PC-3 (cell line): ENCODE measurements around the gene FOXP1. TPM values are rescaled to one million over a fixed set of nuclear protein-coding genes. Genes with fewer than 3 reads are reported as not detected.

Experiments
- ATAC-seq: fragments of 200-7000 bp; cut with Tn5 transposase; 2 replicates; pipeline ENCODE4 v1.9.1; 2020; ENCODE audit warnings: mild to moderate bottlenecking, moderate library complexity
- BruUV-seq: library from RNA; stranded (reverse); fragments of 400-500 nt; replicated peaks from 2 replicates; lab custom pipeline; 2021; lab: Mats Ljungman, UMichigan
- CTCF ChIA-PET: fragments of 300-600 bp; sonication (Branson Sonifier 250); formaldehyde crosslinking; loops from one replicate; lab custom pipeline; 2022; ENCODE audit warnings: antibody characterized with exemption; lab: Charles Lee
- POLR2A ChIA-PET: fragments of 300-600 bp; sonication (Branson Sonifier 250); formaldehyde crosslinking; loops from one replicate; lab custom pipeline; 2022; ENCODE audit warnings: antibody characterized with exemption; ENCODE audit not compliant: unreplicated experiment; lab: Charles Lee
- DNase-seq: peaks from one replicate; pipeline ENCODE4 v3.0.0-alpha.2; 2015
- H2AFZ ChIP-seq: fragments of 300-600 bp; sonication (generic); 2 replicates; pipeline ENCODE4 v1.6.0; 2016; ENCODE audit warnings: antibody characterized with exemption, low read length
- H3F3A ChIP-seq: fragments of 300-600 bp; sonication (generic); one replicate; pipeline ENCODE4 v1.6.0; 2017; ENCODE audit warnings: antibody characterized with exemption, low read length, control low read depth, mild to moderate bottlenecking; ENCODE audit not compliant: unreplicated experiment
- H3K27ac ChIP-seq: fragments of 300-600 bp; sonication (generic); 2 replicates; pipeline ENCODE4 v1.5.1; 2016; ENCODE audit warnings: mild to moderate bottlenecking, low read length
- H3K27me3 ChIP-seq: fragments of 300-600 bp; sonication (generic); 2 replicates; pipeline ENCODE4 v1.6.1; 2016; ENCODE audit warnings: low read length, mixed read lengths
- H3K36me3 ChIP-seq: fragments of 300-600 bp; sonication (generic); 2 replicates; pipeline ENCODE4 v1.6.1; 2016; ENCODE audit warnings: low read depth, mixed run types, low read length, mixed read lengths
- H3K4me1 ChIP-seq: fragments of 300-600 bp; sonication (generic); 2 replicates; pipeline ENCODE4 v1.5.1; 2016; ENCODE audit warnings: low read length; ENCODE audit not compliant: insufficient read depth
- H3K4me2 ChIP-seq: fragments of 300-600 bp; sonication (generic); 2 replicates; pipeline ENCODE4 v1.6.0; 2016; ENCODE audit warnings: low read length
- H3K4me3 ChIP-seq: fragments of 300-600 bp; sonication (generic); 2 replicates; pipeline ENCODE4 v1.5.1; 2016; ENCODE audit warnings: mild to moderate bottlenecking, low read length, mixed read lengths
- H3K79me2 ChIP-seq: fragments of 300-600 bp; sonication (generic); 2 replicates; pipeline ENCODE4 v1.6.1; 2017; ENCODE audit warnings: low read length, mixed read lengths
- H3K9ac ChIP-seq: fragments of 300-600 bp; sonication (generic); 2 replicates; pipeline ENCODE4 v1.6.0; 2016; ENCODE audit warnings: mild to moderate bottlenecking, low read length
- H3K9me2 ChIP-seq: fragments of 300-600 bp; sonication (generic); replicated peaks from 2 replicates; pipeline ENCODE4 v1.6.1; 2016; ENCODE audit warnings: mixed run types, low read length, mixed read lengths
- H3K9me3 ChIP-seq: fragments of 300-600 bp; sonication (generic); 2 replicates; pipeline ENCODE4 v1.6.1; 2016; ENCODE audit warnings: low read length, mixed read lengths
- H4K20me1 ChIP-seq: fragments of 300-600 bp; sonication (generic); 2 replicates; pipeline ENCODE4 v1.6.1; 2016; ENCODE audit warnings: low read length, mixed read lengths
- EZH2 ChIP-seq: fragments of 300-600 bp; sonication (generic); IDR thresholded peaks from one replicate; pipeline ENCODE4 v1.6.1; 2017; ENCODE audit warnings: antibody characterized with exemption, mild to moderate bottlenecking, low read length; ENCODE audit not compliant: unreplicated experiment
- EZH2phosphoT487 ChIP-seq: fragments of 300-600 bp; sonication (generic); IDR thresholded peaks from 2 replicates; pipeline ENCODE4 v1.6.1; 2018; ENCODE audit warnings: mild to moderate bottlenecking, antibody characterized with exemption, low read length, borderline replicate concordance
- intact Hi-C: fragments of 100-400 bp; cut with micrococcal nuclease; formaldehyde crosslinking; loops from 2 replicates; pipeline ENCODE4 v1.9.0; 2023
- total RNA-seq: library from RNA; depleted of rRNA; stranded (reverse); fragments of >200 nt; gene quantifications from 2 replicates; pipeline ENCODE4 v1.2.3, GENCODE V29; 2014
- TF ChIP-seq, protein P1 (sequence below): fragments of 300-600 bp; sonication (generic); conservative IDR thresholded peaks from 2 replicates; pipeline ENCODE4 v1.5.1; 2017; ENCODE audit warnings: antibody characterized with exemption, low read depth, mild to moderate bottlenecking, low read length

Gene FOXP1
- total RNA-seq, 1 experiment from 2014 or later = 35.3 TPM

DNA sequence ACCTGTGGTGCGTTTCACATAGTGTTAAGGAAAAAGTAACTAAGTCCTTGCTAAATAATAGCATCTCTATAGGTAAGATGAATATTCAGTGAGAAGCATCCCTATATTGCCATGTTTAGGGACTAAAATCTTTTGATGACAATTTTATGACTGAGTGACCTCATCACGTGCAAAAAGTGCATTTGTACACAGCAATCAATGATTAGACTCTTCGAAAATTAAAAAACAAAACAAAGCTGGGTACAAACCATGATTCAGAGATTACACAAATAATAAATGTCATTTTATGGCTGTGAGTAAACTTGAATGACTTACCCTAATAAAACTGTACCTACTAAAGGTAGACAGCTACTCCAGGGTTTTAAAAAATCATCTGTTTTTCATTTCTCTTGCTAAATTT is 505.3 kb downstream of the FOXP1 start:
- Histone ChIP-seq H3K9ac (no peak overlapping the region), H3K36me3 (no peaks in the 10 kb centered on the region), H3F3A (no peaks in the 10 kb centered on the region), H3K27me3 (no peaks in the 10 kb centered on the region), H3K4me3 (peak overlapping the region; percentile 42; the same call in 1 of the 2 replicates), H3K27ac (peak overlapping the region; percentile 62), H3K79me2 (no peaks in the 10 kb centered on the region), H3K9me2 (no peaks in the 10 kb centered on the region), H3K4me1 (peaks cover 32% of the 10 kb centered on the region), H3K4me2 (peak overlapping the region; percentile 76), H2AFZ (no peak overlapping the region), H4K20me1 (no peaks in the 10 kb centered on the region), H3K9me3 (no peaks in the 10 kb centered on the region)
- ATAC-seq (peak; percentile 87), DNase-seq (peak; percentile 82)
- no TSS peak for BruUV-seq
- TF ChIP-seq EZH2 (no peak), EZH2phosphoT487 (no peak)
- TF ChIP-seq, protein P1, sequence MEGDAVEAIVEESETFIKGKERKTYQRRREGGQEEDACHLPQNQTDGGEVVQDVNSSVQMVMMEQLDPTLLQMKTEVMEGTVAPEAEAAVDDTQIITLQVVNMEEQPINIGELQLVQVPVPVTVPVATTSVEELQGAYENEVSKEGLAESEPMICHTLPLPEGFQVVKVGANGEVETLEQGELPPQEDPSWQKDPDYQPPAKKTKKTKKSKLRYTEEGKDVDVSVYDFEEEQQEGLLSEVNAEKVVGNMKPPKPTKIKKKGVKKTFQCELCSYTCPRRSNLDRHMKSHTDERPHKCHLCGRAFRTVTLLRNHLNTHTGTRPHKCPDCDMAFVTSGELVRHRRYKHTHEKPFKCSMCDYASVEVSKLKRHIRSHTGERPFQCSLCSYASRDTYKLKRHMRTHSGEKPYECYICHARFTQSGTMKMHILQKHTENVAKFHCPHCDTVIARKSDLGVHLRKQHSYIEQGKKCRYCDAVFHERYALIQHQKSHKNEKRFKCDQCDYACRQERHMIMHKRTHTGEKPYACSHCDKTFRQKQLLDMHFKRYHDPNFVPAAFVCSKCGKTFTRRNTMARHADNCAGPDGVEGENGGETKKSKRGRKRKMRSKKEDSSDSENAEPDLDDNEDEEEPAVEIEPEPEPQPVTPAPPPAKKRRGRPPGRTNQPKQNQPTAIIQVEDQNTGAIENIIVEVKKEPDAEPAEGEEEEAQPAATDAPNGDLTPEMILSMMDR = no peak
- intact Hi-C loops = loop anchor here (2.0 kb wide), 1 partner anchor 25 kb away; no protein-coding TSS in a partner anchor
- ChIA-PET CTCF (interaction anchor here (0.6 to 0.9 kb wide), 4 partner anchors 9 to 604 kb away, joined by 3 to 4 read pairs (median 3); no protein-coding TSS in a partner anchor), POLR2A (interaction anchor here (0.7 kb wide), 1 partner anchor 32 kb away, joined by 8 read pairs; no protein-coding TSS in a partner anchor)

DNA sequence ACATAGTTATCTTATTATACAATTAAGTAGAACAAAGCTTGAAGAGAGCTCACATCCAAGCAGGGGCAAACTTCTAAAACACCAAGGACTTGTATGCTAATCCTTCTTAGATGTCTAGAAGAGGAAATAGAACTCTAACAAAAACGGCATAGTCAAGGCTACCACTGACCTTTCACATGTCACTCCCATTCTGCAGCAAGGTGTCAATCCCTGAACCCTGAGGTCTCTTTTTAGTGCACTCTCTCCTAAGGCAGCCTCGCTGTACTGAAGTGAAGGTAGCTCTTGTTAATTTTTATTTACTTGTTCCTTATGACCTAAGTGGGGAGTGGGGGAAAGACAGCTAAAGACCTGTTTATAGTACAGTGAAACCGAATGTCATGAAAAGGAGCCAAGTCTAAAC is 506.5 kb downstream of the FOXP1 start:
- POLR2A ChIA-PET = no interaction called here

DNA sequence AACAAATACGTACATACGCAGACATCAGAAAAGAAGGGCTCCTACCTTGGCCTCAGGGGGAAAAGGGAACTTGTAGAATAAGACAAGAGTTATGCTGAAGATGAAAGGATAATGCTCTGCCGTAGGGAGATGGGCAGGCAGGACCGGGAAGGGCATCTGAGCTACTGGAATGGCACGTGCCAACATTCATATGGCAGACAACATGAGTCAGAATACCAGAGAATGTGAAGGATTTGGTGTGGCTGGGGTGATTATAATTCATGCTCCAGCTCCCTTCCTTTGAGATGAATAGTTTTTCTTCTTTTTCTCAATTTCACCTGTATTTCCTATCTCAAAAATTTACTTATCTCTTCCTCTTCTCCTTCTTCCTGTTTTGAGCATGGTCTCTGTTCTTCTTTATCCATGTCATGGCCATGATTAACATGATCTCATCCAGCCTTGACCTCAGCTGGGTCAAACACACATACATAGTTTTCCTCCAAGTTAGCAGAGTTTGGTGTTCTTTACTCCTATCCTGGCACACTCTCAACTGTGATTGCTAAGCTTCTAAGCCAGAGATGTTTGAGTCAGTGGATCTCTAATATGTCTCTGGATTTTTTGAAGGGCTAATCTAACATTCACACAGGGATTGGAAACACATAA is 507.0 kb downstream of the FOXP1 start:
- no peaks in the 10 kb centered on the region for H3K27me3 ChIP-seq
- DNase-seq (no peak), ATAC-seq (no peak)
- H4K20me1 ChIP-seq = no peaks in the 10 kb centered on the region
- no peaks in the 10 kb centered on the region for H3K79me2 ChIP-seq
- intact Hi-C loops = no loop called here
- H3K36me3 ChIP-seq = no peaks in the 10 kb centered on the region
- no peaks in the 10 kb centered on the region for H3K9me2 ChIP-seq
- H3K9me3 ChIP-seq = no peaks in the 10 kb centered on the region
- no peak for TF ChIP-seq EZH2phosphoT487
- TF ChIP-seq EZH2 = no peak
- TF ChIP-seq, protein P1 = no peak
- H3K9ac ChIP-seq = no peak overlapping the region
- no TSS peak for BruUV-seq
- ChIA-PET POLR2A (no interaction called here), CTCF (no interaction called here)
- peaks cover 34% of the 10 kb centered on the region for H3K4me1 ChIP-seq
- H3K4me3 ChIP-seq = no peak overlapping the region
- H3K4me2 ChIP-seq = no peak overlapping the region
- H2AFZ ChIP-seq = no peak overlapping the region
- H3K27ac ChIP-seq = no peak overlapping the region
- H3F3A ChIP-seq = no peaks in the 10 kb centered on the region

More for the DNA sequence above, 506.5 kb downstream of the FOXP1 start:
- Histone ChIP-seq H3K9me3 (no peaks in the 10 kb centered on the region), H3F3A (no peaks in the 10 kb centered on the region), H3K4me1 (peaks cover 34% of the 10 kb centered on the region), H3K9ac (no peak overlapping the region), H3K36me3 (no peaks in the 10 kb centered on the region), H2AFZ (no peak overlapping the region), H4K20me1 (no peaks in the 10 kb centered on the region), H3K4me3 (no peak overlapping the region), H3K27ac (no peak overlapping the region), H3K79me2 (no peaks in the 10 kb centered on the region), H3K27me3 (no peaks in the 10 kb centered on the region), H3K4me2 (no peak overlapping the region), H3K9me2 (no peaks in the 10 kb centered on the region)
- DNase-seq (no peak), ATAC-seq (no peak)
- intact Hi-C loops = no loop called here
- TF ChIP-seq EZH2 (no peak), EZH2phosphoT487 (no peak)
- CTCF ChIA-PET = no interaction called here
- BruUV-seq = no TSS peak
